Transverse colon (tissue), 4 donors: ENCODE data around the gene THY1.

Source experiments
- CTCF ChIP-seq, 5 experiments: fragments of 200-600 bp in 3 of 5; fragments of 450-650 bp in 2 of 5; sonication (generic) in 3 of 5; IDR thresholded peaks; 1 replicate in 2 of 5; 2 replicates in 3 of 5; pipeline ENCODE4 v1.5.1; 2016 to 2017; ENCODE audit warnings: antibody characterized with exemption in 5 of 5, inconsistent platforms in 3 of 5, mild to moderate bottlenecking in 2 of 5, moderate library complexity in 1 of 5
- EP300 ChIP-seq: sonication (generic); formaldehyde crosslinking; IDR thresholded peaks from one replicate; pipeline ENCODE4 v1.6.1; 2017; ENCODE audit warnings: antibody characterized with exemption, low read depth
- POLR2A ChIP-seq: fragments of 450-650 bp; IDR thresholded peaks from one replicate; pipeline ENCODE4 v1.6.1; 2016; ENCODE audit warnings: antibody characterized with exemption, mild to moderate bottlenecking, moderate library complexity
- POLR2AphosphoS5 ChIP-seq, 3 donors: sonication (generic); formaldehyde crosslinking; IDR thresholded peaks; one replicate each; pipeline ENCODE4 v1.6.1; 2016; ENCODE audit warnings: antibody characterized with exemption in 3 of 3

GRCh38 chr11:119460097-119460496, 37.1 kb upstream of the THY1 start:
- TF ChIP-seq CTCF (IDR thresholded peaks at IDR 0.05) = no peak
- no peak for TF ChIP-seq POLR2A
- no peak for TF ChIP-seq EP300
- no peak for TF ChIP-seq POLR2AphosphoS5 (IDR thresholded peaks at IDR 0.05)
